ENCODE results near the gene CIZ1. TPM values are rescaled to one million over a fixed set of nuclear protein-coding genes. Genes with fewer than 3 reads are reported as not detected.

Gene CIZ1
- polyA plus RNA-seq, 1 of the 3 experiments (the other 2 are of a cell fraction) = 37.0 TPM

DNA sequence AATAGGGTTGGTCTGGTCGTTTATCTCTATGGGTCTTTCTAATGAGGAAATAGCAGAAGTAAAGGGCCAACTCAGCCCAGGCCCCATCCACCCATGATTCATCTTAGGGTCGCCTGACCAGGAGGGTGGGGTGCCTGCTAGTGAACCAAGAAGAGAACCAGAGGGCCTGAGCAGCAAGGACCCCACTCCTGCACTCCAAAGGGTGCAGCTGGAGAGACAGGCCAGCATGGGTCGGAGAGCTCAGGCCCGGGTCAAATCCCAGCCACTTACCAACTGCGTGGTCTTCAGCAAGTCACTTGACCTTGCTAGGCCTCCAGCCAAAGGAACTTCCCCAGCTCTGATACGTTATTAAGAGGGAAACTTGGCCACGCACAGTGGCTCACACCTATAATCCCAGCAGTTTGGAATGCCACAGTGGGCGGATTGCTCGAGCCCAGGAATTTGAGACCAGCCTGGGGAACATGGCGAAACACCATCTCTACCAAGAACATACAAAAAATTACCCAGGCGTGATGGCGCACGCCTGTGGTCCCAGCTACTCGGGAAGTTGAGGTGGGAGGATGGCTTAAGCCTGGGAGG lies 27.0 kb downstream of the CIZ1 start (continued):
- TF ChIP-seq, protein P1, sequence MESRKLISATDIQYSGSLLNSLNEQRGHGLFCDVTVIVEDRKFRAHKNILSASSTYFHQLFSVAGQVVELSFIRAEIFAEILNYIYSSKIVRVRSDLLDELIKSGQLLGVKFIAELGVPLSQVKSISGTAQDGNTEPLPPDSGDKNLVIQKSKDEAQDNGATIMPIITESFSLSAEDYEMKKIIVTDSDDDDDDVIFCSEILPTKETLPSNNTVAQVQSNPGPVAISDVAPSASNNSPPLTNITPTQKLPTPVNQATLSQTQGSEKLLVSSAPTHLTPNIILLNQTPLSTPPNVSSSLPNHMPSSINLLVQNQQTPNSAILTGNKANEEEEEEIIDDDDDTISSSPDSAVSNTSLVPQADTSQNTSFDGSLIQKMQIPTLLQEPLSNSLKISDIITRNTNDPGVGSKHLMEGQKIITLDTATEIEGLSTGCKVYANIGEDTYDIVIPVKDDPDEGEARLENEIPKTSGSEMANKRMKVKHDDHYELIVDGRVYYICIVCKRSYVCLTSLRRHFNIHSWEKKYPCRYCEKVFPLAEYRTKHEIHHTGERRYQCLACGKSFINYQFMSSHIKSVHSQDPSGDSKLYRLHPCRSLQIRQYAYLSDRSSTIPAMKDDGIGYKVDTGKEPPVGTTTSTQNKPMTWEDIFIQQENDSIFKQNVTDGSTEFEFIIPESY (IDR thresholded peaks at IDR 0.05; ENCODE audit: borderline replicate concordance, low read depth) = no peak
- TF ChIP-seq RFX5 (IDR thresholded peaks at IDR 0.05; ENCODE audit: low read length) = no peak

DNA sequence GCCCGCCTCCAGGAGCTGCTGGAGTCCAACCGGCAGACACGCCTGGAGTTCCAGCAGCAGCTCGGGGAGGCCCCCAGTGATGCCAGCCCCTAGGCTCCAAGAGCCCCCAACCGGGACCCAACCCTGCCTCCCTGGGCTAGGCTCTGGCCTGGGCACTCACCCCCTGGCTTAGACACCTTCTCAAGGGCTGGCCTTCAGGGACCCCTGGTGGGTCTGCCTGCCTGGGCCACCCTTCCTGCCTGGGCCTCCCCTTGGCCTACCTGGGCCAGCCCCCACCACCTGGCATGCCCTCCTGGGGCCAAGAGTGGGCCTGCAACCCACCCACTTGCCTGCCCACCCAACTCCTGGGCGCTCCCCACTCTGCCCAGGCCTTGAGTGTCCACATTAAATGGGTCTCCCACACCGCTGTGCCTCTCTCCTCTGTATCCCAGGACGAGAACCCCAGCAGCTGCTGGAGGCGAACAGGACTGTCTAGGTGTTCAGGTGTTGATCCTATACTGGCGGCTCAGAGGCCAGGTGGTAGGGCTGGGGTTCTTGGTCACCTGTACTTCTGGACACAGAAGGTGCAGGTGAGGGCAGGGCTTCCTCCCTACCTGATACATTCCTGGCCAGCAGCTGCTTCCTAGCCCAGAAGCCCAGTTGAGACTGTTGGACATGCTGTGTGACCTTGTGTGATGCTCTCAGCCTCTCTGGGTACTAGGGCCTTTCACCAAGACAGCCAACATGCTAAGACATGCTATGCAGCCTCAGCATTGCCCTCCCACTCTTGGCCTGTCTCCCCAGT lies 27.7 kb downstream of the CIZ1 start:
- POLR2A ChIA-PET = no interaction called here
- H3K36me3 ChIP-seq (replicated peaks in 1 of 2; ENCODE audit: control insufficient read depth in 1 of 2, insufficient read depth in 2 of 2, low read length in 1 of 2) = peaks cover 4 to 45% of the 10 kb centered on the region in 2 experiments
- H3K9ac ChIP-seq = no peak overlapping the region
- H3K79me2 ChIP-seq (ENCODE audit: insufficient read depth) = peaks cover 11% of the 10 kb centered on the region
- no peak overlapping the region for H3K27ac ChIP-seq (ENCODE audit: low read depth in 2 of 2, low read length in 1 of 2)
- TF ChIP-seq, protein P2, sequence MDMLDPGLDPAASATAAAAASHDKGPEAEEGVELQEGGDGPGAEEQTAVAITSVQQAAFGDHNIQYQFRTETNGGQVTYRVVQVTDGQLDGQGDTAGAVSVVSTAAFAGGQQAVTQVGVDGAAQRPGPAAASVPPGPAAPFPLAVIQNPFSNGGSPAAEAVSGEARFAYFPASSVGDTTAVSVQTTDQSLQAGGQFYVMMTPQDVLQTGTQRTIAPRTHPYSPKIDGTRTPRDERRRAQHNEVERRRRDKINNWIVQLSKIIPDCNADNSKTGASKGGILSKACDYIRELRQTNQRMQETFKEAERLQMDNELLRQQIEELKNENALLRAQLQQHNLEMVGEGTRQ (IDR thresholded peaks at IDR 0.05; ENCODE audit: borderline replicate concordance, low read depth, low read length) = no peak
- no peak for TF ChIP-seq GABPA (IDR thresholded peaks at IDR 0.05; ENCODE audit: low read depth)
- TF ChIP-seq, protein P3, sequence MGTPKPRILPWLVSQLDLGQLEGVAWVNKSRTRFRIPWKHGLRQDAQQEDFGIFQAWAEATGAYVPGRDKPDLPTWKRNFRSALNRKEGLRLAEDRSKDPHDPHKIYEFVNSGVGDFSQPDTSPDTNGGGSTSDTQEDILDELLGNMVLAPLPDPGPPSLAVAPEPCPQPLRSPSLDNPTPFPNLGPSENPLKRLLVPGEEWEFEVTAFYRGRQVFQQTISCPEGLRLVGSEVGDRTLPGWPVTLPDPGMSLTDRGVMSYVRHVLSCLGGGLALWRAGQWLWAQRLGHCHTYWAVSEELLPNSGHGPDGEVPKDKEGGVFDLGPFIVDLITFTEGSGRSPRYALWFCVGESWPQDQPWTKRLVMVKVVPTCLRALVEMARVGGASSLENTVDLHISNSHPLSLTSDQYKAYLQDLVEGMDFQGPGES (IDR thresholded peaks at IDR 0.05; ENCODE audit: low read depth, low read length) = no peak
- TF ChIP-seq TCF12 (IDR thresholded peaks at IDR 0.05) = no peak
- no peak for TF ChIP-seq POLR2AphosphoS5 (IDR thresholded peaks at IDR 0.05; ENCODE audit: low read depth, low read length)
- TF ChIP-seq FOXM1 (IDR thresholded peaks at IDR 0.05; ENCODE audit: low read depth) = no peak
- TF ChIP-seq, protein P4, sequence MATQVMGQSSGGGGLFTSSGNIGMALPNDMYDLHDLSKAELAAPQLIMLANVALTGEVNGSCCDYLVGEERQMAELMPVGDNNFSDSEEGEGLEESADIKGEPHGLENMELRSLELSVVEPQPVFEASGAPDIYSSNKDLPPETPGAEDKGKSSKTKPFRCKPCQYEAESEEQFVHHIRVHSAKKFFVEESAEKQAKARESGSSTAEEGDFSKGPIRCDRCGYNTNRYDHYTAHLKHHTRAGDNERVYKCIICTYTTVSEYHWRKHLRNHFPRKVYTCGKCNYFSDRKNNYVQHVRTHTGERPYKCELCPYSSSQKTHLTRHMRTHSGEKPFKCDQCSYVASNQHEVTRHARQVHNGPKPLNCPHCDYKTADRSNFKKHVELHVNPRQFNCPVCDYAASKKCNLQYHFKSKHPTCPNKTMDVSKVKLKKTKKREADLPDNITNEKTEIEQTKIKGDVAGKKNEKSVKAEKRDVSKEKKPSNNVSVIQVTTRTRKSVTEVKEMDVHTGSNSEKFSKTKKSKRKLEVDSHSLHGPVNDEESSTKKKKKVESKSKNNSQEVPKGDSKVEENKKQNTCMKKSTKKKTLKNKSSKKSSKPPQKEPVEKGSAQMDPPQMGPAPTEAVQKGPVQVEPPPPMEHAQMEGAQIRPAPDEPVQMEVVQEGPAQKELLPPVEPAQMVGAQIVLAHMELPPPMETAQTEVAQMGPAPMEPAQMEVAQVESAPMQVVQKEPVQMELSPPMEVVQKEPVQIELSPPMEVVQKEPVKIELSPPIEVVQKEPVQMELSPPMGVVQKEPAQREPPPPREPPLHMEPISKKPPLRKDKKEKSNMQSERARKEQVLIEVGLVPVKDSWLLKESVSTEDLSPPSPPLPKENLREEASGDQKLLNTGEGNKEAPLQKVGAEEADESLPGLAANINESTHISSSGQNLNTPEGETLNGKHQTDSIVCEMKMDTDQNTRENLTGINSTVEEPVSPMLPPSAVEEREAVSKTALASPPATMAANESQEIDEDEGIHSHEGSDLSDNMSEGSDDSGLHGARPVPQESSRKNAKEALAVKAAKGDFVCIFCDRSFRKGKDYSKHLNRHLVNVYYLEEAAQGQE (IDR thresholded peaks at IDR 0.05; ENCODE audit: low read depth, low read length) = no peak
- TF ChIP-seq, protein P1 (IDR thresholded peaks at IDR 0.05; ENCODE audit: borderline replicate concordance, low read depth) = no peak
- TF ChIP-seq, protein P5, sequence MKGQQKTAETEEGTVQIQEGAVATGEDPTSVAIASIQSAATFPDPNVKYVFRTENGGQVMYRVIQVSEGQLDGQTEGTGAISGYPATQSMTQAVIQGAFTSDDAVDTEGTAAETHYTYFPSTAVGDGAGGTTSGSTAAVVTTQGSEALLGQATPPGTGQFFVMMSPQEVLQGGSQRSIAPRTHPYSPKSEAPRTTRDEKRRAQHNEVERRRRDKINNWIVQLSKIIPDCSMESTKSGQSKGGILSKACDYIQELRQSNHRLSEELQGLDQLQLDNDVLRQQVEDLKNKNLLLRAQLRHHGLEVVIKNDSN (IDR thresholded peaks at IDR 0.05; ENCODE audit: borderline replicate concordance, low read depth) = no peak
- TF ChIP-seq RAD21 (IDR thresholded peaks at IDR 0.05; ENCODE audit: low read length) = no peak
- no peak for TF ChIP-seq MXI1 (IDR thresholded peaks at IDR 0.05; ENCODE audit: low read depth, low read length)
- TF ChIP-seq RFX5 (IDR thresholded peaks at IDR 0.05; ENCODE audit: low read length) = no peak
- no peak for TF ChIP-seq NRF1 (IDR thresholded peaks at IDR 0.05; ENCODE audit: low read depth, low read length)
- no peak for TF ChIP-seq EZH2phosphoT487 (IDR thresholded peaks at IDR 0.05; ENCODE audit: borderline replicate concordance, low read depth)
- H3K27me3 ChIP-seq (ENCODE audit: insufficient read depth) = no peaks in the 10 kb centered on the region
- peaks cover 0 to 12% of the 10 kb centered on the region in 2 experiments; a peak in 2 of 4 replicates for H3K4me1 ChIP-seq (ENCODE audit: control insufficient read depth in 1 of 2, insufficient read depth in 2 of 2, low read depth in 1 of 2, low read length in 1 of 2)
- CTCF ChIA-PET = interaction anchor here (1.5 kb wide), 1 partner anchor 46 kb away, joined by 5 read pairs; no protein-coding TSS in a partner anchor
- H3K9me2 ChIP-seq = no peaks in the 10 kb centered on the region
- peaks cover 6% of the 10 kb centered on the region for H3F3A ChIP-seq (replicated peaks; ENCODE audit: insufficient read depth)
- H4K20me1 ChIP-seq (ENCODE audit: insufficient read depth) = no peaks in the 10 kb centered on the region
- H2AFZ ChIP-seq (ENCODE audit: low read depth) = no peak overlapping the region
- no peak overlapping the region for H3K4me3 ChIP-seq (ENCODE audit: low read depth in 2 of 2, low read length in 1 of 2)
- no peak for DNase-seq
- 96% methylated on average over 5 of the region's 10 CpGs for WGBS (ENCODE audit: low lambda C conversion rate)
- H3K9me3 ChIP-seq = no peaks in the 10 kb centered on the region
- H3K4me2 ChIP-seq = no peak overlapping the region

Measured in SK-N-SH (cell line).